GM20431 (cell line): Measurements from ENCODE around the gene TUSC1.

Experiments used
- in situ Hi-C: fragments of 300-500 bp; cut with MseI, MboI; formaldehyde crosslinking; loops from one replicate; pipeline ENCODE4 v1.15.0; 2020; ENCODE audit warnings: low sequenced_read_pairs; ENCODE audit not compliant: unreplicated experiment

TUSC1 gene

GRCh38 chr9:25629231-25629630 lies 49.0 kb downstream of the TUSC1 start:
- in situ Hi-C loops: no loop called here
